Liver (tissue), 3 donors: ENCODE data around the gene KIF26A.

Source experiments
- ATF3 ChIP-seq: IDR thresholded peaks from 2 replicates; pipeline ENCODE4 v1.6.1; 2016; ENCODE audit warnings: antibody characterized with exemption
- CTCF ChIP-seq: fragments of 150-350 bp; IDR thresholded peaks from 2 replicates; pipeline ENCODE4 v1.5.1; 2017; ENCODE audit warnings: improper control_type of control experiment, low read depth, low read length; ENCODE audit not compliant: missing input control
- EGR1 ChIP-seq, 2 donors: IDR thresholded peaks; 2 replicates each; pipeline ENCODE4 v1.6.1; 2016 to 2018; ENCODE audit warnings: antibody characterized with exemption in 2 of 2, low read depth in 2 of 2
- FOXA1 ChIP-seq: IDR thresholded peaks from 2 replicates; pipeline ENCODE4 v1.6.1; 2016; ENCODE audit warnings: antibody characterized with exemption
- GABPA ChIP-seq, 2 donors: IDR thresholded peaks in 1 of 2; conservative IDR thresholded peaks in 1 of 2; 2 replicates each; pipeline ENCODE4 v1.6.1; 2016; ENCODE audit warnings: antibody characterized with exemption in 2 of 2, mild to moderate bottlenecking in 1 of 2, moderate library complexity in 1 of 2
- MAX ChIP-seq: IDR thresholded peaks from 2 replicates; pipeline ENCODE4 v1.6.1; 2016; ENCODE audit warnings: antibody characterized with exemption
- RAD21 ChIP-seq, 2 donors: IDR thresholded peaks; 2 replicates each; pipeline ENCODE4 v1.6.1; 2016; ENCODE audit warnings: antibody characterized with exemption in 2 of 2, mild to moderate bottlenecking in 2 of 2
- REST ChIP-seq: IDR thresholded peaks from 2 replicates; pipeline ENCODE4 v1.6.1; 2016; ENCODE audit warnings: antibody characterized with exemption, mild to moderate bottlenecking
- SP1 ChIP-seq: IDR thresholded peaks from 2 replicates; pipeline ENCODE4 v1.6.1; 2018; ENCODE audit warnings: antibody characterized with exemption, mild to moderate bottlenecking
- TAF1 ChIP-seq: conservative IDR thresholded peaks from 2 replicates; pipeline ENCODE4 v1.6.1; 2016; ENCODE audit warnings: antibody characterized with exemption, mild to moderate bottlenecking
- ZBTB33 ChIP-seq: IDR thresholded peaks from 2 replicates; pipeline ENCODE4 v1.6.1; 2016; ENCODE audit warnings: antibody characterized with exemption
- donor health status: healthy.
- donor health status: healthy.

- TF ChIP-seq CTCF (no peak), ZBTB33 (no peak), EGR1 (IDR thresholded peaks at IDR 0.05; ENCODE audit: low read depth in 2 of 2) (no peak), GABPA (IDR thresholded peaks at IDR 0.05 in 1 of 2, conservative IDR thresholded peaks at IDR 0.05 in 1 of 2) (no peak), TAF1 (no peak), FOXA1 (no peak), RAD21 (IDR thresholded peaks at IDR 0.05) (no peak), ATF3 (no peak), MAX (no peak), SP1 (no peak), REST (no peak)
Measured at GRCh38 chr14:104140213-104140462, 1.8 kb downstream of the KIF26A start.
